Fibroblast of the conjunctiva (primary cell): ENCODE data around the gene CERCAM.

Source experiments
- DNase-seq: peaks from one replicate; pipeline ENCODE4 v3.0.0-alpha.2; 2010; ENCODE audit warnings: low read depth

The CERCAM gene

DNA sequence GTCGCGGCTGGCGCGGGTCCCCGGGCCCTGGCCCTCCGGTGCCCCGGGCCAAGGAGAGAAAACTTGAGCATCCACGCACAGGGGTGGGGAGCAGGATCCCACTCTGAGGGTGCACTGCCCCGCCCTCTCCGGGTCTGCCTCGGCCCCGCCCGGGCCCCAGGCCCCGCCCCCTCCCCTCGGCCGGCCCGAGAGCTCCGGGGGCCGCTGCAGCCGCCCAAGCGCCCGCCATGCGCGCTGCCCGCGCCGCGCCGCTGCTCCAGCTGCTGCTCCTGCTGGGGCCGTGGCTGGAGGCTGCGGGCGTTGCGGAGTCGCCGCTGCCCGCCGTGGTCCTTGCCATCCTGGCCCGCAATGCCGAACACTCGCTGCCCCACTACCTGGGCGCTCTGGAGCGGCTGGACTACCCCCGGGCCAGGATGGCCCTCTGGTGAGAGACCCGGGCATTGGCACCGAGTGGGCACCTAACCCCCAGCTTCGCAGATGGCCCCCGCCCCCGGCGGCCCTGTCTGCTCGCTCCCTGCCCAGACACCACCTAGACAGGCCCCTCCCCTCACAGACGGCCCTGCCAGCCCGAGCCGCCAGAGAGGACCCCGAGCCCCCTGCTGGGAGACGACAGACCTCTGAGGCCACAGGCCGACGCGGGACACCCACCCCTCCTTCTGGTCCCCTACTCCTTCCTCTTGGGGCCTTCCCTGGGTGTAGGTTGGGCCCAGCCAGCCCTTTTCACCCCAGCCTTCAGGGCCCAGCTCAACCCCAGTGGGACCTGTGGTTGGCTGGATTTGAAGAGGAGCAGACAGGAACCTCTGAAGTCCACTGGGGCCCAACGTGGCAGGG lies at the start of gene CERCAM:
Gene CERCAM (plus strand): TSS at position 207 of the 831 bp plus-strand sequence. CDS start 21 bp downstream, at position 228.
- no peak for DNase-seq

- DNase-seq, result no peak
These were observed 49.0 kb upstream of the CERCAM start for GRCh38 chr9:128371630-128372117.

GRCh38 chr9:128372188-128372641 lies 48.4 kb upstream of the CERCAM start:
- no peak for DNase-seq

DNA sequence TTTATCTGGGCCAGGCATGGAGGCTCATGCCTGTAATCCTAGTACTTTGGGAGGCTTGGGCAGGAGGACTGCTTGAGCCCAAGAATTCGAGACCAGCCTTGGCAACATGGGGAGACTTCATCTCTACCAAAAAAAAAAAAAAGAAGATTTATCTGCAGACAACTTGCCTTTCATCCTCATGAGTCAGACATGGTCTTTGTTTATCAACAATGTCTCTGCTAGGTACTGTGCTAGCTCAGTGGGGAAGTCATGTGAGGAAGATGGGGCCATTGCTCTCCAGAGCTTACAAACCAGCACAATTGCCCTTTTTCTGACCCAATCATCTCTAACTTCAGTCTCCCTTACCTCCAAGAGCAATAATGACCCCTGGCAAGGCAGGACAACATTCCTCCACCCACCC lies 47.9 kb upstream of the CERCAM start:
- DNase-seq, result no peak

DNA sequence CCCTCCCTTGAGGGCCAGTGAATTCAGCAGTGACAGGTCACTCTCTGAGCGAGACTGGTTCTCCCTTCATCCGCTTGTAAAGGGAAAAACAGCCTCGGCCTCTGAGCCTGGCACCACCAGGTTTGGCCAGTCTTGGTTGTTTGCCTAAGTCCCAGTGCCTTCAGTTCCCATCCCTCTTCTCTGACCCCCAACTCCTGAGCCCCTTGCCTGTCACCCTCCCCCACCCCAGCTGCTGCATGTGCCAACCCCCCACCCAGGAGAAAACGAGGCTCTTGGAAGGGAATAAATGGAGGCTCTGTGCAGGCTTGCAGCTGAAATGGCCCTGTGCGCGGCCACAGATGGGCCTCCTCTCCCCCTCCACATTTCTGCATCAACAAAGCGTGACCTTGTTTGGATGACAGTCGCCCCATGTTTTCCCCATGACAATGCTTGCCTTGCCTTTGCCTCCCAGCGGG lies 46.4 kb upstream of the CERCAM start:
- DNase-seq, result no peak

GRCh38 chr9:128375865-128376264 lies 44.8 kb upstream of the CERCAM start:
- no peak for DNase-seq

DNA sequence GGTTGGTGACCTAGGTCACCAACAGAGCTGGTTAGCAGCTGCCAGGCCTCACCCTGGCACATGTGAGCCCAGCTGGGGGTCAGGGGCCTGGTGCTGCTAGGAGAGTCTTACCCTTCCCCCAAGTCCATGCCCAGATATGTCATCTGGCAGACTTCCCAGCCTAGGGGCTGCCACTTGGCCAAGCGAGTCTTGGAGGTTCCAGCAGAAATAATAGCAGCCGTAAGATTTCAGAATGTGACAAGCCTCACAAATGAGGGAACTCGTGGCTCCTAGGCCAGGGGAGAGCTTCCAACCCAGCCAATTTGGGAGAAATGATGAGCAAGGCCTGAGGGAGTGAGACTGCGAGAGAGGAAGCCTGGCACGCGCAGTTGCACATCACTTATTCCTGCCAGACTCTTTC lies 38.4 kb upstream of the CERCAM start:
- DNase-seq, result no peak

- DNase-seq, result no peak
These were observed 37.5 kb upstream of the CERCAM start for GRCh38 chr9:128383007-128383753.

- no peak for DNase-seq
These were observed 36.9 kb upstream of the CERCAM start for GRCh38 chr9:128383791-128384190.

GRCh38 chr9:128384801-128385495 lies 35.7 kb upstream of the CERCAM start:
- DNase-seq, result no peak

DNA sequence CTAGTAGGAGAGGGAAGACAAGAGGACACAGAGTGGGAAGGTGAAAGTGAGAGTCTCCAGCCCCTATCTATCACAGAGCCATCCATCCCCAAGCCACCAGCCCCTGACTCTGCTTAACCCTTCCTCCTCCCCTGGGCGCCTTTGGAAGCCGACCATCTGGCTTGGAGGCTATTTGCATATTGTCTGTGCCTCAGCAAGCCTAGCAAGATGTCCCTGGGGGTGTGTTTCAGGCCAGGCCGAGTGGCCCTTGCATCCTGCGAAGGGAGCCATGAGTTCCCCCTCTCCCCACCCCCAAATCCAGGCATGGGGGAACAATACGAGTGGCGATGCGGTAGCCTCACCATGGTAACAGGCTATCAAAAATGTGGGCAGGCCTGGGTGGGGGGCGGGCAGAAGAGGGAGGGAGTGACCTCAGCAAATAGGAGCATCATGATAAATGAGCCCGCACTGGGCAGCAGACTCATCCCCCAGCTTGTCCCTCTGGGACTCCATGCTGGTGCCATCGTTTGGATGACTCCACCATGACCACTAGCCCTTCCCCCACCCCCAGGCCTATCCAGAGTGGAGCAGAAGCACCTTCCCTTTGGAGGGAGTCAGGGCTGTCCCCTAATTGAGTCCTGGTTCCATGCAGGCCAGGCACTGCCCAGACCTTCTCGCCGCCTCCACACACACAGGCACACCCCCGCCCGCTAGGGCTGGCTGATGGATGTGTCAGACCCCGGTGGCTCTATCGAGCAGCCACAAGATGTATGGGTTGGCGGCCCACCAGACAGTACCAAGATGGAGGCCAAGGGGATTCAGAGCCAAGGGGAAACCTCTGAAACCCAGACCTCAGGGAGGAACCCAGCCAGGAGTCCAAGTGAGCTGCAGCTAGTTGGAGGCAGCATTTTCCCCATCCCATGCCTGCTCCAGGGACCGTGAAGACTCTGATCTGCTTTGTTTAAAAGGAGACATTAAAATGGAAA lies 34.9 kb upstream of the CERCAM start:
- DNase-seq, result no peak

GRCh38 chr9:128388150-128388549 lies 32.5 kb upstream of the CERCAM start:
- no peak for DNase-seq

DNA sequence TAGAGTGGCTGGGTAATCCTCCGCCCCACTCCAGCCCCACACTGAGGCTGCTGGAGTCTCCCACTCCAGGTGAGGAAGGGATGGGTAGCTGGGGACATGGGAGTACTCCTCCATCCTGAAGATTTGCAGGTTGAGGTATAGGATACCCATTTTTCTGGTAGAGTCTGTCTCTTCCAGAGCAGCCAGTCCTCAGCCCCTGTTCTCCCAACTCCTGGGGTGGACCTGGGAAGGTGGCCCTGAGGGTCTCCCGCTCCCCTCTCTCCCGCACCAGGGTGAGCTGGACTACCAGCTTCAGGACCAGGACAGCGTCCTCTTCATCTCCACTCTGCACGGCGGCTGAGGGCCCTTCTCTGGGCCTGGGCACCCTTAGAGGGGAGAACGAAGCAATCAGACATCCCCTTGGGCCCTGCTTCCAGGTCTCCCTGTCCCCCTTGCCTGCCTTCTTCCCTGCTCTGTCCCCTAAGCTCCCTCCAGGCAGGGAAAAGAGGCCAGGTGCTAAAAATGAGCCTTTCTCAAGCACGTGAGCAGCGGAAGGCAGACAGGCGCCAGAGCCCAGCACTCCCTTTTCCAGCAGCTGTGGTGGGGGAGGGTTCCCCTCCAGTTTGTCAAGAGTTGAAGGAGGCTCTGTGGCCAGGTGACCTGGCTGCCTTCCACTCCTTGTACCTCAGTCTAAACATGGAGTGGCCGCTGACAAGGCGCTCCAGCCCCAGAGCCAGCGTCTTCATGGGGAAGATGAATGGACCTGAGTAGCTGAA lies 31.1 kb upstream of the CERCAM start:
- no peak for DNase-seq

DNA sequence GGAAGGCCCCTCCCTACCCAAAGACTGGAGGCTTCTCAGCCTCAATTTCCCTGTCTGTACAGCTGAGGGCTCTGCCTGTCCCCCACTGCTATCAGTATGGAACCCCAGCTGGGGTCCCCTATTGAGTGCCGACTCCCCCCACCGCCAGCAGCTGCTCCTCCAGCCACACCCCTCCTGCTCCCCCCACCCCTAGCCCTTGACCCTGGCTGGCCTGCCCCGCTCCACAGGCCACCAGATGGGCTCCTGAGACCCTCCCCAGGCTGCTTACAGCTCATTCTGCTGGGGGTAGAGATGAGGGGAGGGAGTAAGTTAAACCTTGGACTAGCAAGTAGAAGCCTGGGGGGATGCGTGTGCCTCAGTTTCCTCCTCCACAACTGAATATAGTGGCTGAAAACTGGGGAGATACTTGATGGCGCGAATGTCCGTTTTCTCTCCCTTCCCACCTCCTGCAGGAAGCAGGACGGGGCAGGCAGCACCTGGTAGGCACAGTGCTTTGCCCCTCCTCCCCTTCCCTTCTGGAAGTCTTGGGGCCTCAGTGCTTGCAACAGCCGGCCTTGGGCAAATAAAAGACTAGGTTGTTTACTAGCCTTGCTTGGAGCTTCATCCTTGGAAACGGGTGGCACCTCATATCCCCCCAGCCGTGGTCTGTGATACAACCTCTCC lies 30.4 kb upstream of the CERCAM start:
- DNase-seq, result no peak

DNA sequence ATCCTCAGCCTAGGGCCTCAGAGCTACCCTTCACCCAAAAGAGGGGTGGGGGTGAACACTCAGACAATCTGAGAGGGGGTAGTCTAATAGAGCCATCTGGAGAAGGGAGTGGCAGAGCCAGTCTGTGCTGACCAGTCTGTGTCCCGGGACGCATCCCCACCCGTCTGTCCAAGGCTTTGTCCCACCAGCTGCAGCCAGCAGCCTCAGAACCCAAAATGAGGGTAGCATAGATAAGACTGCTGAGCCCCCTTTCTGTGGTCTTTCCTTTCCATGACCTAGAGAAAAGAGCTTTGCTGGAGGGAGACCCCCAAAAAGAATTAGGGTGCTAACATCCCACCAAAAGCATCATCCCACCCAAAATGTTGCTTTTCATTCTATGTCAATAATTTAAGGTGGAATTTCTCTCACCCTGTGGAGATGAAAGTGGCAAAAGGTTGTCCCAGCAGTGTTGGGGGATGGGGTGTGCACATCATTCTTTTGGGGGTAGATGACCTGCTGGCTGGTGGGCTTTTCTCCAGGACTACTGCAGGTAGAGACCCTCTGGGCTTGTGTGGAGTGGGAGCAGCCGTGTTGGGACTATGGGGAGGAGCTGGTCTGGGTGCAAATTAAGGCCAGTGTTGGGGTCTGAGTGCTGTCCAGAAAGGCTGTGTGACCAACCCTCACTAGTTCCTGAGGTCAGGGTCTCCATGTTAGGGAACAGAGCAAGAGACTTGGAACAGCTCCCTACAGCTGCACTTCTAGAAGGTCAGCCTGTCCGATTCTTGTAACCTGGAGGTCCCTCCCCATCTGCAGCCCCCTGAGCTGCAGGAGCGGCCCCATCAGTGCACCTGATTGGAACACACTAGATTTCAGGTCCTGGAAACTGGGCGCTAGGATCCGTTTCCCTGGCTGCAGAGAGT lies 29.6 kb upstream of the CERCAM start:
- DNase-seq, result no peak

- DNase-seq, result no peak
These were observed 28.7 kb upstream of the CERCAM start for GRCh38 chr9:128391956-128392301.

DNA sequence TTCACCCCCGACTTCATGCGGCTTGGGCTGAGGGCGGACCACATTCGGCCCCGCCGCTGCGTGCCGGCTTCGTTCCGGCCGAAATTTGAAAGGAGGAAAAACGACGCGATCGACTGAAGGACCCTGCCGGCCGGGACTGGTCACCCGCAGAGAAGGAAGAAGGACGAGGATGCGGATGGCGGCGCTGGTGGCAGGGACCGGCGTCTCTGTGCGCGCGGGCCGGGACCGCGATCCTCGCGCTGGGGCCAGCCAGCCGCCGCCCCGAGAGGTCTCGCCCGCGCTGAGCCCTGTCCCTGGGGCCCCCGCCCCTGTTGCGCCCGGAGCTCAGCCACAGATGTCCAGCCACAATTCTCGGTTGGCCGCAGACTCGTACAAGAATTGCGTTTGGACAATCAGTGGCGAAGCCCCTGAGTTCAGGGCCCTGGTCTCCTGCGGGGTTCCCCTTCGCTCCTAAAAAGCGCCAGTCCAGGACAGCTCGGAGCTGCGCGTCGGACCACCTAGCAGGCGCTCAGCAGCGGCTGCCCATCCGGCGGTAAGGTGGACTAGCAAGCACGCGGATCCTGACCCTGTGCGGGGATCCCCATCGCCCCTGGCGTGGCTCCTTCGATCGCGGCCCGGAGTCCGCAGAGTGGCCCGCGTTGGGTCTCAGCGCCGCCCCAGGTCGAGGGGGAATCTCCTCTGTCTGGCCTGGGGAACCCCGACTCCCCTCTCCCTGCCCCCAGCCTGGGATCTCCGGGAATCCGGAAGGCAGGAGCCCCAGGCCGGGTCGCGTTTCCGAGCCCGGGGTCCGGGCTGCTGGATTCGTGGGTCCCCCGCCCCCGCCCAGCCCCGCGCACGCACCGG lies 28.1 kb upstream of the CERCAM start:
- DNase-seq, result no peak
